ENCODE measurements around the gene TANGO6. TPM values are rescaled to one million over a fixed set of nuclear protein-coding genes. Genes with fewer than 3 reads are reported as not detected.
"Not testable (repeated sequence)": the region's sequence is repeated elsewhere in the genome, so short reads cannot be mapped to it uniquely, and the experiment has no call there.

TANGO6 gene
- total RNA-seq, 1 donor from 2014 or later: 11.1 TPM

DNA sequence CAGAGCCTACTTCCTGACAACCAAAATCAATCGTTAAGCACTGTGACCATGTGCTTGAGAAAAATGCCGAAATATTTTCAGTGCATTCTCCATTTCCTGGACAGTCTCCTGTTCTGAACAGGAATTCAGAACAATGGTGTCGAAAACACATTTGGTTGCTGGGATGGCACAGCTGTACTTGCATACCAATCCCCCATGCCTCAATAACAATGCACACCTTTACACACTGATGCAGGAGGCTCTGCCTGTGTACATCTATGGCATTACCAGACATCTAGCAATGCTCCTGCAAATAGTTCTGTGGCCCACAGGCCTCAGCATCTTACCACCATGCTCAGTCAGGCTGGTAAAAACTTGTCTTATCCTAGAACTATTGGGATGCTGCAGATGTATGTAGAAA, 282.9 kb downstream of the TANGO6 start:
- no peak for DNase-seq (ENCODE audit: low spot score)
- Mint-ChIP-seq H3K4me3 (ENCODE audit: unreplicated experiment) (no peak overlapping the region), H3K4me1 (ENCODE audit: low read depth) (peaks cover 17% of the 10 kb centered on the region), H3K27ac (ENCODE audit: unreplicated experiment) (peak overlapping the region; percentile 27), H3K9me3 (ENCODE audit: low read depth) (no peaks in the 10 kb centered on the region), H3K27me3 (ENCODE audit: low read depth) (no peaks in the 10 kb centered on the region), H3K36me3 (ENCODE audit: low read depth) (peaks cover 4% of the 10 kb centered on the region)
- TF ChIP-seq, protein P1, sequence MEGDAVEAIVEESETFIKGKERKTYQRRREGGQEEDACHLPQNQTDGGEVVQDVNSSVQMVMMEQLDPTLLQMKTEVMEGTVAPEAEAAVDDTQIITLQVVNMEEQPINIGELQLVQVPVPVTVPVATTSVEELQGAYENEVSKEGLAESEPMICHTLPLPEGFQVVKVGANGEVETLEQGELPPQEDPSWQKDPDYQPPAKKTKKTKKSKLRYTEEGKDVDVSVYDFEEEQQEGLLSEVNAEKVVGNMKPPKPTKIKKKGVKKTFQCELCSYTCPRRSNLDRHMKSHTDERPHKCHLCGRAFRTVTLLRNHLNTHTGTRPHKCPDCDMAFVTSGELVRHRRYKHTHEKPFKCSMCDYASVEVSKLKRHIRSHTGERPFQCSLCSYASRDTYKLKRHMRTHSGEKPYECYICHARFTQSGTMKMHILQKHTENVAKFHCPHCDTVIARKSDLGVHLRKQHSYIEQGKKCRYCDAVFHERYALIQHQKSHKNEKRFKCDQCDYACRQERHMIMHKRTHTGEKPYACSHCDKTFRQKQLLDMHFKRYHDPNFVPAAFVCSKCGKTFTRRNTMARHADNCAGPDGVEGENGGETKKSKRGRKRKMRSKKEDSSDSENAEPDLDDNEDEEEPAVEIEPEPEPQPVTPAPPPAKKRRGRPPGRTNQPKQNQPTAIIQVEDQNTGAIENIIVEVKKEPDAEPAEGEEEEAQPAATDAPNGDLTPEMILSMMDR (IDR thresholded peaks at IDR 0.05): no peak

DNA sequence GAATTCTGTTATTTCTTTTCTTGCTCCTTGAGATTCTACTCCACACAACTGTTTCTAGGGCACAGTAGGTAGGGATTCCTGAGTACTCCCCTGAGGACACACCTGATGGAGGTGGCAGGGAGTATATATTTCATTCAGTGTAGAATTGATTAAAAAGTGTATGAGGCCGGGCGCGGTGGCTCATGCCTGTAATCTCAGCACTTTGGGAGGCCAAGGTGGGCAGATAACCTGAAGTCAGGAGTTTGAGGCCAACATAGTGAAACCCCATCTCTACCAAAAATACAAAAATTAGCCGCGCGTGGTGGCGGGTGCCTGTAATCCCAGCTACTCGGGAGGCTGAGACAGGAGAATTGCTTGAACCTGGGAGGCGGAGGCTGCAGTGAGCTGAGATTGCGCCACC, 283.5 kb downstream of the TANGO6 start:
- not testable (repeated sequence) for H3K27ac Mint-ChIP-seq (ENCODE audit: unreplicated experiment); DNase-seq (ENCODE audit: low spot score); H3K36me3 Mint-ChIP-seq (ENCODE audit: low read depth); H3K9me3 Mint-ChIP-seq (ENCODE audit: low read depth); H3K27me3 Mint-ChIP-seq (ENCODE audit: low read depth); H3K4me3 Mint-ChIP-seq (ENCODE audit: unreplicated experiment)
- H3K4me1 Mint-ChIP-seq (ENCODE audit: low read depth): peaks cover 22% of the 10 kb centered on the region

DNA sequence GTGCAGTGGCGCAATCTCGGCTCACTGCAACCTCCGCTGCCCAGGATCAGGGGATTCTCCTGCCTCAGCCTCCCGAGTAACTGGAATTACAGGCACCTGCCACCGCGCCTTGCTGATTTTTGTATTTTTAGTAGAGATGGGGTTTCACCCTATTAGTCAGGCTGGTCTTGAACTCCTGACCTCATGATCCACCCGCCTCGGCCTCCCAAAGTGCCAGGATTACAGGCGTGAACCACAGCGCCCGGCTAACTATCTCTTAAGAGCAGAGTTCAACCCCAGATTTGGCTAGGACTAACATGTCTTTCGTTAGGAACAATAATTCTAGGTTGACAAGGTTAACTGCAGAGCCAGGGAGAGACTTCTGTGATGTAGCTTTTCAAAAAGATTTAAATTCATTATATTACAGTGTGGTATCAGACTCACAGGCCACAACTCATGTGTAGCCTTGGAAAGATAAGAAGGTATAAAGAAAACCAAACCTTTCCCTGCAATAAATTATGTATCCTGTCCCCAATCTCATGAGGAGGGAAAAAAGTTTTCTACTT, 284.7 kb downstream of the TANGO6 start:
- Mint-ChIP-seq H3K36me3 (ENCODE audit: low read depth) (peaks cover 2% of the 10 kb centered on the region), H3K27me3 (ENCODE audit: low read depth) (no peaks in the 10 kb centered on the region), H3K27ac (ENCODE audit: unreplicated experiment) (no peak overlapping the region), H3K9me3 (ENCODE audit: low read depth) (no peaks in the 10 kb centered on the region), H3K4me1 (ENCODE audit: low read depth) (peaks cover 25% of the 10 kb centered on the region), H3K4me3 (ENCODE audit: unreplicated experiment) (no peak overlapping the region)
- DNase-seq (ENCODE audit: low spot score): no peak
- TF ChIP-seq, protein P1 (IDR thresholded peaks at IDR 0.05): no peak

DNA sequence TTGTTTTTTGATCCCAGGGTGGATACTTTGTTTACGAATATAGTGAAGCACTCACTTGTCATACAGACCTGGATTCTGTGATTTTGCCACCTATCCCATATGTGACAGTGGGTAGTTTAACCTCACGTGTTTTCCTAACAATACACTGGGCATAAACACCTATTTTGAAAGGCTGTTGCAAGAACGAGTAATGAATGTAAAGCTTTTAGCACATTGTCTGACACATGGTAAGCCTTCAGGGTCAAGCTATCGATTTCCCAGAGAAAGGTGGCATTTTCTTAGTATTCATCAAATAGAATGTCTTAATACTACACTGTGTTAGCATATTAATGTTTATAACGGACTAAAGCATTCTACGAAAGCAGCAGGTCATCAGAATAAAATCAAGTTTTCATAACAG, 287.1 kb downstream of the TANGO6 start:
- Mint-ChIP-seq H3K9me3 (ENCODE audit: low read depth) (no peaks in the 10 kb centered on the region), H3K27ac (ENCODE audit: unreplicated experiment) (no peak overlapping the region), H3K4me1 (ENCODE audit: low read depth) (peaks cover 45% of the 10 kb centered on the region), H3K27me3 (ENCODE audit: low read depth) (no peaks in the 10 kb centered on the region), H3K4me3 (ENCODE audit: unreplicated experiment) (no peak overlapping the region), H3K36me3 (ENCODE audit: low read depth) (peaks cover 3% of the 10 kb centered on the region)
- TF ChIP-seq, protein P1 (IDR thresholded peaks at IDR 0.05): no peak
- DNase-seq (ENCODE audit: low spot score): no peak

DNA sequence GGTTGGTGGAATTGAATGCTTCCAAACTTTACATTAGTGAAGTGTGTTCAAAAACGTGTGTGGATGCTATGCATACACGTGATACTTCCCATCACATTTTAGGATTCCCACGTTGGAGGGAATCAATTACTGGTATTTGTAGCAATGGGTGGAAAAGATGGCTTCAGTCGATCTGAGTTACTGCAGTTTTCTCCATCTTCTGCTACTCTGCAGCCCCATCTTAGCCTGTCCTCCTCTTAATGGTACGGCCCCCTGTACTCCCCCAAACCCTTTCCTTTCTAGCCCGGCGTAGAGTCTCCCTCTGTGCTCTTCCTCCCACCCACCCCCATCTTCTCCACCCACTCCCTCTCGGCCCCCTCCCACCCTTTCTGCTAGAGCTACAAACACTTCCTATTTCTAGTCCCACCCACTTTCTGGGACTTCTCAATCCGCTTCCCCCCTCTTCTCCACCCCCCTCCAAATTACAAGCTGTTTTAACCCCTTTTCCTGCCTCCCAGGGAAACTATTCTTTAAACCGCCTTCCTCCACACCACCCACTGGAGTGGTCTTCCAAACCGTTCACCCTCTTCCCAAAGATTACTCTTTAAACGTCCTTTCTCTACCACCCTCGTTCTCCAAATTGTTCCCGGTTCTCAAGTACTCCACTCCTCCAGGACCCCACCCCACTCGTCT, 288.0 kb downstream of the TANGO6 start:
- Mint-ChIP-seq H3K36me3 (ENCODE audit: low read depth) (peaks cover 3% of the 10 kb centered on the region), H3K9me3 (ENCODE audit: low read depth) (no peaks in the 10 kb centered on the region), H3K4me3 (ENCODE audit: unreplicated experiment) (peak overlapping the region; percentile 98), H3K27ac (ENCODE audit: unreplicated experiment) (peak overlapping the region; percentile 92), H3K4me1 (ENCODE audit: low read depth) (peaks cover 45% of the 10 kb centered on the region), H3K27me3 (ENCODE audit: low read depth) (no peaks in the 10 kb centered on the region)
- DNase-seq (ENCODE audit: low spot score): no peak
- TF ChIP-seq, protein P1 (IDR thresholded peaks at IDR 0.05): no peak
